Neural cell (in vitro differentiated cells): ENCODE measurements around the gene CA5A.
"Not testable (repeated sequence)": the region's sequence is repeated elsewhere in the genome, so short reads cannot be mapped to it uniquely, and the experiment has no call there.

Experiments
- CTCF ChIP-seq: fragments of 450-650 bp; IDR thresholded peaks from 2 replicates; pipeline ENCODE4 v1.5.1; 2014; ENCODE audit warnings: antibody characterized with exemption, mild to moderate bottlenecking, moderate library complexity; ENCODE audit not compliant: poor library complexity, severe bottlenecking
- EZH2 ChIP-seq: fragments of 200-600, 300-800 bp; shearing (Covaris generic), sonication (generic); IDR thresholded peaks from 2 replicates; pipeline ENCODE4 v1.6.1; 2014; ENCODE audit warnings: antibody characterized with exemption, low read length, borderline replicate concordance, mild to moderate bottlenecking; ENCODE audit not compliant: insufficient read depth, poor library complexity, severe bottlenecking
- REST ChIP-seq: IDR thresholded peaks from 2 replicates; pipeline ENCODE4 v1.6.1; 2012; ENCODE audit warnings: borderline replicate concordance

- not testable (repeated sequence) for TF ChIP-seq REST, CTCF, EZH2
These were observed 25.1 kb downstream of the CA5A start for GRCh38 chr16:87911106-87911763.
